ENCODE data around the gene AATF. TPM values are rescaled to one million over a fixed set of nuclear protein-coding genes. Genes with fewer than 3 reads are reported as not detected.

AATF gene
- total and polyA plus RNA-seq, 2 experiments from 2014 or later = 35.6 to 48.1 TPM

- no peaks in the 10 kb centered on the region for H3K79me2 ChIP-seq (ENCODE audit: insufficient read depth)
- no peaks in the 10 kb centered on the region for H3F3A ChIP-seq (ENCODE audit: insufficient read depth)
- H3K9me3 ChIP-seq (ENCODE audit: low read depth) = no peaks in the 10 kb centered on the region
- no peaks in the 10 kb centered on the region for H3K4me1 ChIP-seq (ENCODE audit: insufficient read depth)
- peaks cover 98% of the 10 kb centered on the region for H3K27me3 ChIP-seq (replicated peaks; ENCODE audit: insufficient read depth)
- DNase-seq = no peak
- no peak overlapping the region for H3K9ac ChIP-seq
- no peaks in the 10 kb centered on the region for H4K20me1 ChIP-seq (ENCODE audit: insufficient read depth)
- no peak overlapping the region for H3K4me3 ChIP-seq
- no peak overlapping the region for H3K4me2 ChIP-seq (ENCODE audit: unreplicated experiment)
- in situ Hi-C loops (cut with MboI) = no loop called here
- TF ChIP-seq EZH2phosphoT487 (IDR thresholded peaks at IDR 0.05; ENCODE audit: insufficient read depth, low read depth) (0 out of 2 replicates have a peak, but pooled peaks have one; percentile 70), EZH2 (IDR thresholded peaks at IDR 0.05; ENCODE audit: insufficient read depth, poor library complexity, severe bottlenecking) (peak; percentile 93)
- no peak overlapping the region for H3K27ac ChIP-seq
- no peak overlapping the region for H2AFZ ChIP-seq
- WGBS, 2 experiments (ENCODE audit: low coverage in 1 of 2, low lambda C conversion rate in 2 of 2, missing lambda C conversion rate in 2 of 2) = 5% methylated on average over 28 to 30 of the region's 30 CpGs
- no peaks in the 10 kb centered on the region for H3K9me2 ChIP-seq (ENCODE audit: insufficient read depth)
- no peaks in the 10 kb centered on the region for H3K36me3 ChIP-seq (ENCODE audit: low read depth)
These were observed 16.9 kb upstream of the AATF start for GRCh38 chr17:36931697-36932382.

DNA sequence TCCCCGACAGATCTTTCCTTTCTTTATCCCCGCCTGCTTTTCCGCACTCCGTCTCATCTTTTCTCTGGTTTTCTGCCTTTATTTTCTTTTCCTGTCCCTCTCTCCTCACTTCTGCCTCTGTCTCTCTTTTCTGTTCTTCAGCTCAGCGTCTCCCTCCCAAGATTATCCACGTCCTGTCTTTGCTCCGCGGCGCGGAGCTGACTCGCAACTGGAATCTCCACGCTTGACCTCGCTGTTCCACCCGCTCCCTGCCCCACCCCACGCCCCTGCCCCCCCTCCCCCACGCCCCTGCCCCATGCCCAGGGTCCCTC, 16.4 kb upstream of the AATF start:
- in situ Hi-C loops (cut with MboI) = no loop called here

GRCh38 chr17:36932694-36933511, 15.9 kb upstream of the AATF start:
- no peak overlapping the region for H3K4me3 ChIP-seq
- no peak for DNase-seq
- H3K4me1 ChIP-seq (ENCODE audit: insufficient read depth) = no peaks in the 10 kb centered on the region
- H3K27ac ChIP-seq = no peak overlapping the region
- H3K9me2 ChIP-seq (ENCODE audit: insufficient read depth) = no peaks in the 10 kb centered on the region
- 5 to 7% methylated on average over 34 to 37 of the region's 40 CpGs for WGBS, 2 experiments (ENCODE audit: low coverage in 1 of 2, low lambda C conversion rate in 2 of 2, missing lambda C conversion rate in 2 of 2)
- no peak overlapping the region for H2AFZ ChIP-seq
- H3K4me2 ChIP-seq (ENCODE audit: unreplicated experiment) = no peak overlapping the region
- in situ Hi-C loops (cut with MboI) = no loop called here
- H3K79me2 ChIP-seq (ENCODE audit: insufficient read depth) = no peaks in the 10 kb centered on the region
- no peaks in the 10 kb centered on the region for H3F3A ChIP-seq (ENCODE audit: insufficient read depth)
- no peak overlapping the region for H3K9ac ChIP-seq
- H4K20me1 ChIP-seq (ENCODE audit: insufficient read depth) = no peaks in the 10 kb centered on the region
- peaks cover 98% of the 10 kb centered on the region for H3K27me3 ChIP-seq (replicated peaks; ENCODE audit: insufficient read depth)
- TF ChIP-seq EZH2phosphoT487 (IDR thresholded peaks at IDR 0.05; ENCODE audit: insufficient read depth, low read depth) (peak; percentile 66; the same call in 1 of the 2 replicates), EZH2 (IDR thresholded peaks at IDR 0.05; ENCODE audit: insufficient read depth, poor library complexity, severe bottlenecking) (no peak)
- H3K36me3 ChIP-seq (ENCODE audit: low read depth) = no peaks in the 10 kb centered on the region
- H3K9me3 ChIP-seq (ENCODE audit: low read depth) = no peaks in the 10 kb centered on the region

More for the DNA sequence above, 16.4 kb upstream of the AATF start:
- Histone ChIP-seq H3F3A (ENCODE audit: insufficient read depth) (no peaks in the 10 kb centered on the region), H4K20me1 (ENCODE audit: insufficient read depth) (no peaks in the 10 kb centered on the region), H3K9me3 (ENCODE audit: low read depth) (no peaks in the 10 kb centered on the region), H3K4me3 (no peak overlapping the region), H2AFZ (no peak overlapping the region), H3K27ac (no peak overlapping the region), H3K4me1 (ENCODE audit: insufficient read depth) (no peaks in the 10 kb centered on the region), H3K36me3 (ENCODE audit: low read depth) (no peaks in the 10 kb centered on the region), H3K27me3 (replicated peaks; ENCODE audit: insufficient read depth) (peaks cover 98% of the 10 kb centered on the region), H3K4me2 (ENCODE audit: unreplicated experiment) (no peak overlapping the region), H3K9ac (no peak overlapping the region), H3K79me2 (ENCODE audit: insufficient read depth) (no peaks in the 10 kb centered on the region), H3K9me2 (ENCODE audit: insufficient read depth) (no peaks in the 10 kb centered on the region)
- WGBS, 2 experiments (ENCODE audit: low coverage in 1 of 2, low lambda C conversion rate in 2 of 2, missing lambda C conversion rate in 2 of 2) = 13 to 14% methylated on average over 15 to 16 of the region's 16 CpGs
- TF ChIP-seq EZH2phosphoT487 (IDR thresholded peaks at IDR 0.05; ENCODE audit: insufficient read depth, low read depth) = no peak
- DNase-seq = no peak

GRCh38 chr17:36933512-36934143, 15.1 kb upstream of the AATF start:
- TF ChIP-seq EZH2phosphoT487 (IDR thresholded peaks at IDR 0.05; ENCODE audit: insufficient read depth, low read depth) (peak; percentile 45; the same call in 1 of the 2 replicates), EZH2 (IDR thresholded peaks at IDR 0.05; ENCODE audit: insufficient read depth, poor library complexity, severe bottlenecking) (peak; percentile 71)
- no peaks in the 10 kb centered on the region for H3K36me3 ChIP-seq (ENCODE audit: low read depth)
- no peak overlapping the region for H2AFZ ChIP-seq
- WGBS, 2 experiments (ENCODE audit: low coverage in 1 of 2, low lambda C conversion rate in 2 of 2, missing lambda C conversion rate in 2 of 2) = 8 to 9% methylated on average over 21 to 23 of the region's 23 CpGs
- peaks cover 98% of the 10 kb centered on the region for H3K27me3 ChIP-seq (replicated peaks; ENCODE audit: insufficient read depth)
- no peak overlapping the region for H3K4me3 ChIP-seq
- H3K27ac ChIP-seq = no peak overlapping the region
- in situ Hi-C loops (cut with MboI) = no loop called here
- no peak for DNase-seq
- no peaks in the 10 kb centered on the region for H3K9me2 ChIP-seq (ENCODE audit: insufficient read depth)
- H3K4me2 ChIP-seq (ENCODE audit: unreplicated experiment) = no peak overlapping the region
- H3F3A ChIP-seq (ENCODE audit: insufficient read depth) = no peaks in the 10 kb centered on the region
- H3K79me2 ChIP-seq (ENCODE audit: insufficient read depth) = no peaks in the 10 kb centered on the region
- no peaks in the 10 kb centered on the region for H3K9me3 ChIP-seq (ENCODE audit: low read depth)
- H3K9ac ChIP-seq = no peak overlapping the region
- H4K20me1 ChIP-seq (ENCODE audit: insufficient read depth) = no peaks in the 10 kb centered on the region
- no peaks in the 10 kb centered on the region for H3K4me1 ChIP-seq (ENCODE audit: insufficient read depth)
